PC-9 (cell line): ENCODE data around the gene GIPC3. TPM values are rescaled to one million over a fixed set of nuclear protein-coding genes. Genes with fewer than 3 reads are reported as not detected.

Experiments used
- BruUV-seq: library from RNA; stranded (reverse); fragments of 400-500 nt; replicated peaks from 2 replicates; lab custom pipeline; 2021; lab: Mats Ljungman, UMichigan
- CTCF ChIA-PET: fragments of 300-600 bp; sonication (Branson Sonifier 250); formaldehyde crosslinking; loops from one replicate; lab custom pipeline; 2022; ENCODE audit warnings: antibody characterized with exemption; lab: Charles Lee
- POLR2A ChIA-PET: fragments of 300-600 bp; sonication (Branson Sonifier 250); formaldehyde crosslinking; loops from one replicate; lab custom pipeline; 2022; ENCODE audit warnings: antibody characterized with exemption; ENCODE audit not compliant: unreplicated experiment; lab: Charles Lee
- DNase-seq, 2 experiments: peaks; one replicate each; pipeline versions ENCODE4 v3.0.0 to v3.0.0-alpha.2; 2015 to 2022; ENCODE audit warnings: mixed read lengths in 1 of 2
- H2AFZ ChIP-seq: fragments of 200-600 bp; sonication (generic); 2 replicates; pipeline ENCODE4 v1.8.1; 2017; ENCODE audit warnings: antibody characterized with exemption
- H3F3A ChIP-seq: fragments of 200-600 bp; sonication (generic); 2 replicates; pipeline ENCODE4 v1.8.1; 2017; ENCODE audit warnings: antibody characterized with exemption, mild to moderate bottlenecking, low read depth; ENCODE audit not compliant: insufficient read depth
- H3K27ac ChIP-seq: fragments of 200-600 bp; sonication (generic); 2 replicates; pipeline ENCODE4 v1.6.1; 2016; ENCODE audit warnings: mixed run types
- H3K27me3 ChIP-seq: fragments of 200-600 bp; sonication (generic); 2 replicates; pipeline ENCODE4 v1.6.1; 2016; ENCODE audit warnings: low read depth, mixed run types; ENCODE audit not compliant: insufficient read depth
- H3K36me3 ChIP-seq: fragments of 200-600 bp; sonication (generic); 2 replicates; pipeline ENCODE4 v1.6.1; 2016; ENCODE audit warnings: low read depth, mixed run types
- H3K4me1 ChIP-seq: fragments of 200-600 bp; sonication (generic); replicated peaks from 2 replicates; pipeline ENCODE4 v1.6.1; 2016; ENCODE audit warnings: mixed run types; ENCODE audit not compliant: insufficient read depth
- H3K4me2 ChIP-seq: fragments of 200-600 bp; sonication (generic); 2 replicates; pipeline ENCODE4 v1.6.1; 2017; ENCODE audit warnings: mixed run types
- H3K4me3 ChIP-seq: fragments of 200-600 bp; sonication (generic); 2 replicates; pipeline ENCODE4 v1.6.1; 2016; ENCODE audit warnings: mixed run types
- H3K79me2 ChIP-seq: fragments of 200-600 bp; sonication (generic); 2 replicates; pipeline ENCODE4 v1.6.1; 2017; ENCODE audit warnings: low read depth, mixed run types
- H3K9me2 ChIP-seq: fragments of 200-600 bp; sonication (generic); 2 replicates; pipeline ENCODE4 v1.8.1; 2017; ENCODE audit warnings: mild to moderate bottlenecking; ENCODE audit not compliant: insufficient read depth
- H3K9me3 ChIP-seq: fragments of 200-600 bp; sonication (generic); 2 replicates; pipeline ENCODE4 v1.8.1; 2016; ENCODE audit warnings: low read depth; ENCODE audit not compliant: insufficient read depth
- H4K20me1 ChIP-seq: fragments of 200-600 bp; sonication (generic); 2 replicates; pipeline ENCODE4 v1.8.1; 2017; ENCODE audit not compliant: insufficient read depth
- CTCF ChIP-seq: fragments of 200-600 bp; sonication (generic); conservative IDR thresholded peaks from 2 replicates; pipeline ENCODE4 v1.6.1; 2017; ENCODE audit warnings: mixed run types, antibody characterized with exemption, mild to moderate bottlenecking, moderate library complexity
- EZH2 ChIP-seq: fragments of 200-600 bp; sonication (generic); IDR thresholded peaks from 2 replicates; pipeline ENCODE4 v1.8.0; 2017; ENCODE audit warnings: antibody characterized with exemption, low read depth
- intact Hi-C: fragments of 100-400 bp; cut with micrococcal nuclease; formaldehyde crosslinking; loops from one replicate; pipeline ENCODE4 v1.10.0; 2022; ENCODE audit not compliant: unreplicated experiment
- total RNA-seq: library from RNA; stranded (reverse); gene quantifications from 2 replicates; pipeline ENCODE4 v1.2.3, GENCODE V29; 2021

The GIPC3 gene
- total RNA-seq, 1 experiment from 2014 or later = not detected

- Histone ChIP-seq H3K9me2 (no peaks in the 10 kb centered on the region), H3K4me1 (peaks cover 5% of the 10 kb centered on the region; the same call in 1 of the 2 replicates), H3K36me3 (no peaks in the 10 kb centered on the region), H4K20me1 (peaks cover 7% of the 10 kb centered on the region; the same call in 1 of the 2 replicates), H3K9me3 (no peaks in the 10 kb centered on the region), H3F3A (no peaks in the 10 kb centered on the region), H3K27me3 (no peaks in the 10 kb centered on the region), H3K79me2 (peaks cover 13% of the 10 kb centered on the region), H3K27ac (no peak overlapping the region), H3K4me2 (no peak overlapping the region), H2AFZ (no peak overlapping the region), H3K4me3 (no peak overlapping the region)
- no peak for TF ChIP-seq EZH2
- no peak for TF ChIP-seq CTCF
- BruUV-seq = no TSS peak
- ChIA-PET CTCF (no interaction called here), POLR2A (no interaction called here)
- no peak for DNase-seq
- intact Hi-C loops = no loop called here
Observed at GRCh38 chr19:3550947-3551791, 34.1 kb upstream of the GIPC3 start.

DNA sequence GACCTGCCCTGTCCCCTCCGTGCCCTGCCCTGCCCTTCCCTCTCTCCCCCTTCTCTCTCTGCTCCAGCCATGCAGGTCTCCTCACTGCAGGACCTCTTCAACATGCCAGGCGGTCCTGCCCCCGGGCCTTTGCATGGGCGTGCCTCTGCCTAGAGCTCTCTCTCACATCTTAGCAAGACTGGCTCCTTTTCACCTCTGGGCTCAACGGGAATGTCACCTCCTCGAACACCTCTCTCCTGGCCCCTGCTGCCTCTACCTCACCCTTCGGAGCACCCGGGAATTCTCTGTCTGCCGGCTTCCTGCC, 33.5 kb upstream of the GIPC3 start:
- peaks cover 10% of the 10 kb centered on the region; the same call in 1 of the 2 replicates for H3K4me1 ChIP-seq
- H3K27me3 ChIP-seq = no peaks in the 10 kb centered on the region
- BruUV-seq = no TSS peak
- no peaks in the 10 kb centered on the region for H3K36me3 ChIP-seq
- no peak overlapping the region for H3K4me2 ChIP-seq
- peaks cover 11% of the 10 kb centered on the region for H4K20me1 ChIP-seq
- TF ChIP-seq EZH2 = no peak
- no peak for TF ChIP-seq CTCF
- H3K9me3 ChIP-seq = no peaks in the 10 kb centered on the region
- H2AFZ ChIP-seq = no peak overlapping the region
- H3K4me3 ChIP-seq = no peak overlapping the region
- DNase-seq = no peak
- H3K79me2 ChIP-seq = peaks cover 19% of the 10 kb centered on the region
- no peaks in the 10 kb centered on the region for H3F3A ChIP-seq
- ChIA-PET CTCF (no interaction called here), POLR2A (no interaction called here)
- intact Hi-C loops = no loop called here
- no peaks in the 10 kb centered on the region for H3K9me2 ChIP-seq
- H3K27ac ChIP-seq = no peak overlapping the region

DNA sequence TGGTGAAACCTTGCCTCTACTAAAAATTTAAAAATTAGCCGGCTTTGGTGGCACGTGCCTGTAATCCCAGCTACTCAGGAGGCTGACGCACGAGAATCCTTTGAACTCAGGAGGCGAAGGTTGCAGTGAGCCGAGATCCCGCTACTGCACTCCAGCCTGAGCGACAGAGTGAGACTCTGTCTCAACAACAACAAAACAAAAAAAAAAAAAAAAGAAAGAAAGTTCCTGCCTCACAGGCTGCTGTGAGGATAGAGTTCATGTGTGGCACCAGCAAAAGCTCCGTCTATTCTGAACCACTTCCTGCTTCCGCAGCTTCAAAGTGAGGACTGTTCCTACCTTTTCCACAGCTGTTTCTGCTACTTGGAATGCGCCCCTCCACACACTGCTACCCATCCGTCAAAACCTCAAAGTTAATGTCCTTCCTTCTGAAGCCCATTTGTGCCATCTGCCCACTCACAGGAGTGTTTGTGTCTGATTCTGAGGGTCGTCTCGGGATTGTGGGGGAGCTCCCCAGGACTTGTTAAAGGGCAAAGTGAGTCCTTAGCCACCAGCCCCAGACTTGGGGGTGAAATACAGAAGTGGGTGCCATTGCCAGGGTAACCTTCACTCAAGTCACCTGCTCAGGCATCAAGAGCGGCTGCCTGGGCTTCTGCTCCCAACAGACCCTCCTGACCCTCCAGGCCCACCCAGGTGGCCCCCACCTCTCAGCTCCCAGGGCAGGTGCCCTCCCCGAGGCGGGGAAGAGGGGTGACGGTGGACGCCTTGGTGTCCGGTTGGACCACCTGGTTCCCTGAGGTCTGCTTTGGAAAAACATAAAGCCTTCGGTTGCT, 30.8 kb upstream of the GIPC3 start:
- POLR2A ChIA-PET = no interaction called here
- BruUV-seq = no TSS peak
- peaks cover 8% of the 10 kb centered on the region for H3F3A ChIP-seq
- CTCF ChIA-PET = no interaction called here
- no peak overlapping the region for H3K4me3 ChIP-seq
- TF ChIP-seq EZH2 = no peak
- no peak for TF ChIP-seq CTCF
- H3K4me2 ChIP-seq = no peak overlapping the region
- no peaks in the 10 kb centered on the region for H3K27me3 ChIP-seq
- no peak for DNase-seq
- H3K4me1 ChIP-seq = peaks cover 16% of the 10 kb centered on the region; the same call in 1 of the 2 replicates
- H3K9me3 ChIP-seq = no peaks in the 10 kb centered on the region
- peaks cover 22% of the 10 kb centered on the region for H3K79me2 ChIP-seq
- intact Hi-C loops = loop anchor here (5.0 kb wide), 1 partner anchor 73 kb away; the partner anchor contains the start of gene CACTIN
- H3K27ac ChIP-seq = no peak overlapping the region
- peaks cover 12% of the 10 kb centered on the region for H4K20me1 ChIP-seq
- H3K36me3 ChIP-seq = no peaks in the 10 kb centered on the region
- no peak overlapping the region for H2AFZ ChIP-seq
- H3K9me2 ChIP-seq = no peaks in the 10 kb centered on the region
